NCI-H82 treated with DMSO at 0.1 percent for 48 hours (cell line): ENCODE data around the gene PURB.
"Not testable (repeated sequence)": the region's sequence is repeated elsewhere in the genome, so short reads cannot be mapped to it uniquely, and the experiment has no call there.

Source experiments
- DNase-seq: peaks from one replicate; lab custom pipeline; 2025; ENCODE audit not compliant: unreplicated experiment; lab: John Stamatoyannopoulos, UW

Gene PURB

DNA sequence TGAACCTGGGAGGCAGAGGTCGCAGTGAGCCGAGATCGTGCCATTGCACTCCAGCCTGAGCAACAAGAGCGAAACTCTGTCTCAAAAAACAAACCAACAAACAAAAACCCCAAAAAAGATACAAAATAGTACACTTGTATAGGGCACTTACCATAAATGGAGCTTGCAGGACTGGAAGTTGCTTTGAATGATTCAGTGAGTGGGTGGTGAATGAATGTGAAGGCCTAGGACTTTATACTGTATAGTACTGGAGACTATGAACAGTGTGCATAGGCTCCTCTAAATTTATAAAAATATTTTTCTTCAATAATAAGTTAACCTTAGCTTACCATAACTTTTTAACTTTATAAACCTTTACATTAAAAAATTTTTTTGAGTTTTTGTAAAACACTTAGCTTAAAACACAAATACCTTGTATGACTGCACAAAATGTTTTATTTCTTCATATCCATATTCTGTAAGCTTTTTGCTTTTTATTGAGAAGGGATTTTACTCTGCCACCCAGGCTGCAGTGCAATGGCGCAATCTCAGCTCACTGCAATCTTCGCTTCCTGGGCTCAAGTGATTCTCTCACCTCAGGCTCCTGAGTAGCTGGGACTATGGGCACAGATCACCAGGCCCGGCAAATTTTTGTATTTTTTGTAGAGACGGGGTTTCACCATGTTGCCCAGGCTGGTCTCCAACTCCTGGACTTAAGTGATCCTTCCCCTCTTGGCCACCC, 30.5 kb downstream of the PURB start:
- DNase-seq: no peak

DNA sequence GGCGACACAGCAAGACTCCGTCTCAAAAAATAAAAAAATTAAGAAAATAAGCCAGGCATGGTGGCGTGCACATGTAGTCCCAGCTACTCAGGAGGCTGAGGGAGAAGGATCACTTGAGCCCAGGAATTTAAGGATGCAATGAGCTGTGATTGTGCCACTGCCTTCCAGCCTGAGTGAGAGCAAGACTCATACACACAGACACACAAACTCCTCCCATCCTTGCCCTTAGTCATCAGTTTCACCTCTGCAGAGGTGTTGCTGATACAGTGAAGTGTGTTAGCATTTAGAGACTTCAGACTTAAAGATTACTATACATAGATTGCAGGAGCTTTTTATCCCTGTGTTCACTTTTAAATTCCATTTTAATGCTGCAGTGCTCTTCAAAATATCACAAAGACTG, 31.9 kb downstream of the PURB start:
- no peak for DNase-seq

- no peak for DNase-seq
Observed at GRCh38 chr7:44852590-44852989, 32.7 kb downstream of the PURB start.

DNA sequence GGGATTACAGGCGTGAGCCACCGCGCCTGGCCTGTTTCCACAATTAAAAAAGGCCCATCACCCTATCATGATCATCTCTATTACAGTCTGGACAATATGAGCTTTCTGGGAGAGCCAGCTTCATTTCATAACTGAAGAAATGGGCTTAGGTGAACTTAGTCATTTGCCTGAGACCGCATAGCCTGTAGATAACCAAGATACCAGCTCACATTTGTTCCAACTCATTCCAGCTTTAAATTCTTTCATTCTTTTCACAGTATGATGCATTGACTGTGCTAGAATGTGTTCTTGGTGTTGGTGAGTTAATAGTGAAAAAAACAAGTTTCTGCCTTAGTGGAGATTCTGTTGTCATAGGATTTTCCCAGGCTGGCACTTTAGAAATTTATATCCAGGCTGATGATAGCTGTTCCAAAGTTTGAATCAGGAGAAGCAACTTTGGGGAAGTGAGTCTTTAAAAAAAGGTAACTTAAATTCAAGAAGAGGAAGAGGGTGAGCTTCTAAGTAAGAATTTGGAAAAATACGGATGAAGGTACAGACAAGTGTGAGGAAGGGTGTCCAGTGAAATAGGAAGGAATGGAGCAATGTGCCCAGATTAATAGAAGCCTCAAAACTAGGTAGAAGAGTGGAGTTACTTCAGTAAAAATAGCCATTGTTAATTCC, 35.3 kb downstream of the PURB start:
- DNase-seq: no peak

GRCh38 chr7:44849259-44849884, 36.0 kb downstream of the PURB start:
- no peak for DNase-seq

GRCh38 chr7:44847920-44848634, 37.3 kb downstream of the PURB start, which contains the start of gene H2AZ2:
Gene H2AZ2, minus strand, starts transcription at chr7:44848087. Its CDS starts 116 bp downstream, at chr7:44847971.
- peak; percentile 99 for DNase-seq

GRCh38 chr7:44847509-44847919, 37.8 kb downstream of the PURB start:
- DNase-seq: peak; percentile 66

- no peak for DNase-seq
Observed at GRCh38 chr7:44846816-44847508, 38.4 kb downstream of the PURB start.

- DNase-seq: not testable (repeated sequence)
Observed at GRCh38 chr7:44846390-44846789, 38.9 kb downstream of the PURB start.

GRCh38 chr7:44845451-44845850, 39.9 kb downstream of the PURB start:
- DNase-seq: no peak

DNA sequence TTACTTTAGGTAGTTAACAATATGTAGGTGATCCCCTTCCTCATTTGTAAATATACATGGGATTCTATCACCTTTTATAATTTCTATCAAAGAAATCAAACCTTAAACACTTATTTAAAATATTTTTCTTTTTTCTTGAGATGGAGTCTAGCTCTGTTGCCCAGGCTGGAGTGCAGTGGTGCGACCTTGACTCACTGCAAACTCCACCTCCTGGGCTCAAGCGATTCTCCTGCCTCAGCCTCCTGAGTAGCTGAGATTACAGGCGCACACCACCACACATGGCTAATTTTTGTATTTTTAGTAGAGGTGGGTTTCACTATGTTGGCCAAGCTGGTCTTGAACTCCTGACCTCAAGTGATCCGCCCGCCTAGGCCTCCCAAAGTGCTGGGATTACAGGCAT, 41.9 kb downstream of the PURB start:
- not testable (repeated sequence) for DNase-seq

GRCh38 chr7:44842675-44843074, 42.7 kb downstream of the PURB start:
- DNase-seq: peak; percentile 28

DNA sequence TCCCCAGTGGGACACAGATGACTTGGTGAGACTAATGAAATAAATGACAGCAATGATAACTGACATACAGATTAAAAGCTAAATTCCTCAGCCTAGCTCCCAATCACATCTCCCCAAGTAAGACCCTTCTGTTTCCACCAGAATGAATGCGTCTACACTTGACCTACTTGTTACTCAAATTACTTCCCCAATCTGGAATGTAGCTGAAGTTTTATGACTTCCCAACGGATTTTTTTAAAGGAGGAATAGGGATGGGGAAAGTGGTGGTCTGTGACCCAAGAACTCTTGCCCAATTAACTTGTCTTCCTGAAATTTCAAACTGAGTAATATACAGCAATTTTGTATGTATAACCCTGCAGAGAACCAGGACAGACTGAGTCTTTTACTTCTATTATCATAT, 46.6 kb downstream of the PURB start:
- no peak for DNase-seq

GRCh38 chr7:44827567-44827966, 57.8 kb downstream of the PURB start:
- DNase-seq: no peak
